SK-N-SH (cell line): Measurements from ENCODE around the gene CLN6. TPM values are rescaled to one million over a fixed set of nuclear protein-coding genes. Genes with fewer than 3 reads are reported as not detected.
A peak's percentile ranks its signal among the peaks of the same experiment; 100 is the strongest.

Experiments used
- CTCF ChIA-PET: fragments of 300-600, 350-600 bp; formaldehyde crosslinking; extraction: SDS; loops from one replicate; lab custom pipeline; 2021; lab: Yijun Ruan, JAX
- POLR2A ChIA-PET: fragments of 350-600 bp; sonication (Branson Sonifier 250); formaldehyde crosslinking; extraction: SDS; loops from one replicate; lab custom pipeline; 2020; ENCODE audit warnings: antibody characterized with exemption, inconsistent platforms; lab: Yijun Ruan, JAX
- DNase-seq: peaks from one replicate; pipeline ENCODE4 v3.0.0; 2012
- H2AFZ ChIP-seq: fragments of 200-600 bp; sonication (generic); 2 replicates; pipeline ENCODE4 v1.8.1; 2016; ENCODE audit warnings: antibody characterized with exemption, mild to moderate bottlenecking, low read depth
- H3F3A ChIP-seq: fragments of 200-600 bp; sonication (generic); replicated peaks from 2 replicates; pipeline ENCODE3; 2016; ENCODE audit warnings: antibody characterized with exemption, mild to moderate bottlenecking; ENCODE audit not compliant: insufficient read depth
- H3K27ac ChIP-seq, 2 experiments: fragments of 200-500 bp in 1 of 2; fragments of 200-600 bp in 1 of 2; sonication (Bioruptor generic) in 1 of 2; sonication (generic), shearing (Covaris generic) in 1 of 2; 2 replicates each; pipeline versions ENCODE4 v1.5.1 to v1.6.1; 2014 to 2016; ENCODE audit warnings: low read depth in 2 of 2, inconsistent platforms in 1 of 2, low read length in 1 of 2, mild to moderate bottlenecking in 1 of 2, mixed read lengths in 1 of 2
- H3K27me3 ChIP-seq: fragments of 200-600 bp; sonication (generic), shearing (Covaris generic); 2 replicates; pipeline ENCODE4 v1.6.1; 2016; ENCODE audit warnings: mixed run types; ENCODE audit not compliant: insufficient read depth
- H3K36me3 ChIP-seq, 2 experiments: fragments of 200-500 bp in 1 of 2; fragments of 200-600 bp in 1 of 2; sonication (Bioruptor generic) in 1 of 2; sonication (generic) in 1 of 2; replicated peaks in 1 of 2; 2 replicates each; pipeline versions ENCODE3 to v1.5.1; 2014 to 2016; ENCODE audit warnings: low read length in 1 of 2, mild to moderate bottlenecking in 1 of 2; ENCODE audit not compliant: insufficient read depth in 2 of 2, control insufficient read depth in 1 of 2
- H3K4me1 ChIP-seq, 2 experiments: fragments of 200-500 bp in 1 of 2; fragments of 200-600 bp in 1 of 2; sonication (Bioruptor generic) in 1 of 2; sonication (generic), shearing (Covaris generic) in 1 of 2; 2 replicates each; pipeline versions ENCODE4 v1.5.1 to v1.6.1; 2014 to 2016; ENCODE audit warnings: low read depth in 1 of 2, low read length in 1 of 2, mixed run types in 1 of 2; ENCODE audit not compliant: insufficient read depth in 2 of 2, control insufficient read depth in 1 of 2
- H3K4me2 ChIP-seq: fragments of 200-600 bp; sonication (generic), shearing (Covaris generic); 2 replicates; pipeline ENCODE4 v1.6.1; 2017; ENCODE audit warnings: mixed run types
- H3K4me3 ChIP-seq, 2 experiments: fragments of 200-500 bp in 1 of 2; fragments of 200-600 bp in 1 of 2; sonication (Bioruptor generic) in 1 of 2; sonication (generic), shearing (Covaris generic) in 1 of 2; 2 replicates each; pipeline versions ENCODE4 v1.5.1 to v1.8.1; 2014 to 2016; ENCODE audit warnings: low read depth in 2 of 2, inconsistent platforms in 1 of 2, low read length in 1 of 2, mild to moderate bottlenecking in 1 of 2, mixed read lengths in 1 of 2, moderate library complexity in 1 of 2
- H3K79me2 ChIP-seq: fragments of 200-600 bp; sonication (generic); 2 replicates; pipeline ENCODE4 v1.8.1; 2017; ENCODE audit warnings: mild to moderate bottlenecking; ENCODE audit not compliant: insufficient read depth
- H3K9ac ChIP-seq: fragments of 200-600 bp; sonication (generic); 2 replicates; pipeline ENCODE4 v1.6.1; 2017; ENCODE audit warnings: mixed run types
- H3K9me2 ChIP-seq: fragments of 200-600 bp; sonication (generic); 2 replicates; pipeline ENCODE4 v1.6.1; 2017; ENCODE audit warnings: mixed run types
- H3K9me3 ChIP-seq: fragments of 200-600 bp; sonication (generic); 2 replicates; pipeline ENCODE4 v1.6.1; 2017; ENCODE audit warnings: mixed run types, mild to moderate bottlenecking, moderate library complexity
- H4K20me1 ChIP-seq: fragments of 200-600 bp; sonication (generic); 2 replicates; pipeline ENCODE4 v1.6.1; 2017; ENCODE audit warnings: mild to moderate bottlenecking, mixed run types; ENCODE audit not compliant: insufficient read depth
- ELF1 ChIP-seq: IDR thresholded peaks from 2 replicates; pipeline ENCODE4 v1.4.0; 2012
- EP300 ChIP-seq, 2 experiments: IDR thresholded peaks; 2 replicates each; pipeline versions ENCODE4 v1.4.0 to v1.6.1; 2012; ENCODE audit warnings: borderline replicate concordance in 1 of 2, low read depth in 1 of 2, low read length in 1 of 2
- EZH2phosphoT487 ChIP-seq: fragments of 200-600 bp; sonication (generic); IDR thresholded peaks from 2 replicates; pipeline ENCODE4 v1.6.1; 2017; ENCODE audit warnings: low read depth, mixed run types, mild to moderate bottlenecking, antibody characterized with exemption, moderate library complexity, borderline replicate concordance
- FOXJ3 ChIP-seq: sonication (generic); formaldehyde crosslinking; IDR thresholded peaks from 2 replicates; pipeline ENCODE4 v1.5.1; 2020; ENCODE audit warnings: mild to moderate bottlenecking, missing genetic modification reagents
- FOXM1 ChIP-seq: IDR thresholded peaks from 2 replicates; pipeline ENCODE4 v1.4.0; 2012; ENCODE audit warnings: low read depth, mild to moderate bottlenecking
- GABPA ChIP-seq: IDR thresholded peaks from 2 replicates; pipeline ENCODE4 v1.4.0; 2012; ENCODE audit warnings: low read depth, mild to moderate bottlenecking
- MXI1 ChIP-seq: IDR thresholded peaks from 2 replicates; pipeline ENCODE4 v1.6.1; 2012; ENCODE audit warnings: mild to moderate bottlenecking, low read depth, low read length, improper control_type of control experiment
- NFIC ChIP-seq: IDR thresholded peaks from 2 replicates; pipeline ENCODE4 v1.4.0; 2012; ENCODE audit warnings: borderline replicate concordance
- NRF1 ChIP-seq: IDR thresholded peaks from 2 replicates; pipeline ENCODE4 v1.6.1; 2012; ENCODE audit warnings: low read depth, mild to moderate bottlenecking, low read length
- POLR2AphosphoS5 ChIP-seq: IDR thresholded peaks from 2 replicates; pipeline ENCODE4 v1.6.1; 2012; ENCODE audit warnings: low read depth, low read length
- RAD21 ChIP-seq: IDR thresholded peaks from 2 replicates; pipeline ENCODE4 v1.6.1; 2012; ENCODE audit warnings: mild to moderate bottlenecking, low read length
- RCOR1 ChIP-seq: fragments of 150-350 bp; IDR thresholded peaks from 2 replicates; pipeline ENCODE4 v1.6.1; 2017; ENCODE audit warnings: antibody characterized with exemption, low read length
- RFX5 ChIP-seq: IDR thresholded peaks from 2 replicates; pipeline ENCODE4 v1.6.1; 2012; ENCODE audit warnings: mild to moderate bottlenecking, improper control_type of control experiment, low read length
- RXRA ChIP-seq: IDR thresholded peaks from 2 replicates; pipeline ENCODE4 v1.4.0; 2012; ENCODE audit warnings: low read depth, mild to moderate bottlenecking, borderline replicate concordance
- SIN3A ChIP-seq: IDR thresholded peaks from 2 replicates; pipeline ENCODE4 v1.6.1; 2012; ENCODE audit warnings: low read depth, mild to moderate bottlenecking, low read length, moderate library complexity, borderline replicate concordance
- TAF1 ChIP-seq: IDR thresholded peaks from 2 replicates; pipeline ENCODE4 v1.6.1; 2012; ENCODE audit warnings: low read depth, mild to moderate bottlenecking, low read length, moderate library complexity, borderline replicate concordance
- TEAD4 ChIP-seq: IDR thresholded peaks from 2 replicates; pipeline ENCODE4 v1.4.0; 2012; ENCODE audit warnings: mild to moderate bottlenecking, borderline replicate concordance; ENCODE audit not compliant: insufficient read depth
- WGBS: methylation state at CpG from one replicate; pipeline ENCODE4 v1.1.6; 2017; ENCODE audit warnings: low lambda C conversion rate; 5-methylcytosine and 5-hydroxymethylcytosine counted together
- polyA plus RNA-seq, 3 experiments: library from polyadenylated mRNA; depleted of rRNA; stranded (reverse); fragments of >200 nt; gene quantifications; 2 replicates each; pipeline ENCODE4 v1.2.3, GENCODE V29; 2012
- TF ChIP-seq, protein P1 (sequence below): IDR thresholded peaks from 2 replicates; pipeline ENCODE4 v1.6.1; 2012; ENCODE audit warnings: mild to moderate bottlenecking, low read depth, low read length, moderate library complexity
- TF ChIP-seq, protein P2 (sequence below): fragments of 150-350 bp; IDR thresholded peaks from 2 replicates; pipeline ENCODE4 v1.6.1; 2017; ENCODE audit warnings: antibody characterized with exemption, low read length, low read depth, borderline replicate concordance
- TF ChIP-seq, protein P3 (sequence below): IDR thresholded peaks from 2 replicates; pipeline ENCODE4; 2012
- TF ChIP-seq, protein P4 (sequence below): IDR thresholded peaks from 2 replicates; pipeline ENCODE4 v1.4.0; 2012; ENCODE audit warnings: low read depth, borderline replicate concordance
- TF ChIP-seq, protein P5 (sequence below): fragments of 150-350 bp; IDR thresholded peaks from 2 replicates; pipeline ENCODE4 v1.6.1; 2016; ENCODE audit warnings: mild to moderate bottlenecking, low read depth, low read length
- TF ChIP-seq, protein P6 (sequence below): IDR thresholded peaks from 2 replicates; pipeline ENCODE4 v1.4.0; 2012; ENCODE audit warnings: low read depth, borderline replicate concordance
- TF ChIP-seq, protein P7 (sequence below): IDR thresholded peaks from 2 replicates; pipeline ENCODE4 v1.4.0; 2012; ENCODE audit warnings: low read depth

CLN6 gene
- polyA plus RNA-seq, 1 of the 3 experiments (the other 2 are of a cell fraction) = 27.5 TPM

DNA sequence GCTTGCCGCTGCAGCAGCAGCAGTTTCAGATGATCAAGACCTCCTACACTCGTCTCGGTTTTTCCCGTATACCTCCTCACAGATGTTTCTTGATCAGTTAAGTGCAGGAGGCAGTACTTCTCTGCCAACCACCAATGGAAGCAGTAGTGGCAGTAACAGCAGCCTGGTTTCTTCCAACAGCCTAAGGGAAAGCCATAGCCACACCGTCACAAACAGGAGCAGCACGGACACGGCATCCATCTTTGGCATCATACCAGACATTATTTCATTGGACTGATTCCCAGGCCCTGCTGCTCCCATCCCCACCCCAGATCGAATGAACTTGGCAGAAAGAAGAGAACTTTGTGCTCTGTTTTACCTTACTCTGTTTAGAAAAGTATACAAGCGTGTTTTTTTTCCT, 42.0 kb downstream of the CLN6 start:
- Histone ChIP-seq H3K27me3 (no peaks in the 10 kb centered on the region), H3F3A (peaks cover 33% of the 10 kb centered on the region), H3K36me3 (peaks cover 46 to 48% of the 10 kb centered on the region in 2 experiments), H3K79me2 (no peaks in the 10 kb centered on the region; the same call in 1 of the 2 replicates), H3K4me3 (peak overlapping the region; percentile 30 to 33; a peak in 3 of 4 replicates), H3K9me3 (no peaks in the 10 kb centered on the region), H4K20me1 (no peaks in the 10 kb centered on the region), H2AFZ (no peak overlapping the region), H3K9me2 (no peaks in the 10 kb centered on the region), H3K4me2 (peak overlapping the region; percentile 67), H3K27ac (peak overlapping the region; percentile 72 to 94), H3K4me1 (peaks cover 20 to 24% of the 10 kb centered on the region in 2 experiments), H3K9ac (peak overlapping the region; percentile 30; the same call in 1 of the 2 replicates)
- DNase-seq = peak; percentile 74
- WGBS = 14% methylated on average over 9 of the region's 9 CpGs
- CTCF ChIA-PET = interaction anchor here (1.3 kb wide), 1 partner anchor 14 kb away, joined by 3 read pairs; no protein-coding TSS in a partner anchor
- POLR2A ChIA-PET = no interaction called here
- TF ChIP-seq, protein P1, sequence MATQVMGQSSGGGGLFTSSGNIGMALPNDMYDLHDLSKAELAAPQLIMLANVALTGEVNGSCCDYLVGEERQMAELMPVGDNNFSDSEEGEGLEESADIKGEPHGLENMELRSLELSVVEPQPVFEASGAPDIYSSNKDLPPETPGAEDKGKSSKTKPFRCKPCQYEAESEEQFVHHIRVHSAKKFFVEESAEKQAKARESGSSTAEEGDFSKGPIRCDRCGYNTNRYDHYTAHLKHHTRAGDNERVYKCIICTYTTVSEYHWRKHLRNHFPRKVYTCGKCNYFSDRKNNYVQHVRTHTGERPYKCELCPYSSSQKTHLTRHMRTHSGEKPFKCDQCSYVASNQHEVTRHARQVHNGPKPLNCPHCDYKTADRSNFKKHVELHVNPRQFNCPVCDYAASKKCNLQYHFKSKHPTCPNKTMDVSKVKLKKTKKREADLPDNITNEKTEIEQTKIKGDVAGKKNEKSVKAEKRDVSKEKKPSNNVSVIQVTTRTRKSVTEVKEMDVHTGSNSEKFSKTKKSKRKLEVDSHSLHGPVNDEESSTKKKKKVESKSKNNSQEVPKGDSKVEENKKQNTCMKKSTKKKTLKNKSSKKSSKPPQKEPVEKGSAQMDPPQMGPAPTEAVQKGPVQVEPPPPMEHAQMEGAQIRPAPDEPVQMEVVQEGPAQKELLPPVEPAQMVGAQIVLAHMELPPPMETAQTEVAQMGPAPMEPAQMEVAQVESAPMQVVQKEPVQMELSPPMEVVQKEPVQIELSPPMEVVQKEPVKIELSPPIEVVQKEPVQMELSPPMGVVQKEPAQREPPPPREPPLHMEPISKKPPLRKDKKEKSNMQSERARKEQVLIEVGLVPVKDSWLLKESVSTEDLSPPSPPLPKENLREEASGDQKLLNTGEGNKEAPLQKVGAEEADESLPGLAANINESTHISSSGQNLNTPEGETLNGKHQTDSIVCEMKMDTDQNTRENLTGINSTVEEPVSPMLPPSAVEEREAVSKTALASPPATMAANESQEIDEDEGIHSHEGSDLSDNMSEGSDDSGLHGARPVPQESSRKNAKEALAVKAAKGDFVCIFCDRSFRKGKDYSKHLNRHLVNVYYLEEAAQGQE = no peak
- TF ChIP-seq, protein P2, sequence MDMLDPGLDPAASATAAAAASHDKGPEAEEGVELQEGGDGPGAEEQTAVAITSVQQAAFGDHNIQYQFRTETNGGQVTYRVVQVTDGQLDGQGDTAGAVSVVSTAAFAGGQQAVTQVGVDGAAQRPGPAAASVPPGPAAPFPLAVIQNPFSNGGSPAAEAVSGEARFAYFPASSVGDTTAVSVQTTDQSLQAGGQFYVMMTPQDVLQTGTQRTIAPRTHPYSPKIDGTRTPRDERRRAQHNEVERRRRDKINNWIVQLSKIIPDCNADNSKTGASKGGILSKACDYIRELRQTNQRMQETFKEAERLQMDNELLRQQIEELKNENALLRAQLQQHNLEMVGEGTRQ = no peak
- TF ChIP-seq, protein P3, sequence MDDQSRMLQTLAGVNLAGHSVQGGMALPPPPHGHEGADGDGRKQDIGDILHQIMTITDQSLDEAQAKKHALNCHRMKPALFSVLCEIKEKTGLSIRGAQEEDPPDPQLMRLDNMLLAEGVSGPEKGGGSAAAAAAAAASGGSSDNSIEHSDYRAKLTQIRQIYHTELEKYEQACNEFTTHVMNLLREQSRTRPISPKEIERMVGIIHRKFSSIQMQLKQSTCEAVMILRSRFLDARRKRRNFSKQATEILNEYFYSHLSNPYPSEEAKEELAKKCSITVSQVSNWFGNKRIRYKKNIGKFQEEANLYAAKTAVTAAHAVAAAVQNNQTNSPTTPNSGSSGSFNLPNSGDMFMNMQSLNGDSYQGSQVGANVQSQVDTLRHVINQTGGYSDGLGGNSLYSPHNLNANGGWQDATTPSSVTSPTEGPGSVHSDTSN = peak; percentile 22; the same call in 1 of the 2 replicates
- TF ChIP-seq ELF1 (no peak), RFX5 (no peak), MXI1 (peak; percentile 67), NRF1 (no peak), EZH2phosphoT487 (no peak), RXRA (no peak), FOXM1 (no peak), FOXJ3 (CRISPR knock-in tag) (no peak), RCOR1 (peak; percentile 82; the same call in 1 of the 2 replicates), TAF1 (peak; percentile 43; the same call in 1 of the 2 replicates), GABPA (no peak), EP300 (IDR thresholded peaks at IDR 0.05; ENCODE audit: borderline replicate concordance in 1 of 2, low read depth in 1 of 2, low read length in 1 of 2) (peak in 1 of 2 experiments; percentile 60; a peak in 1 of 4 replicates), NFIC (peak; percentile 92), RAD21 (no peak), SIN3A (no peak; the same call in 1 of the 2 replicates), POLR2AphosphoS5 (peak; percentile 63), TEAD4 (no peak)
- TF ChIP-seq, protein P4, sequence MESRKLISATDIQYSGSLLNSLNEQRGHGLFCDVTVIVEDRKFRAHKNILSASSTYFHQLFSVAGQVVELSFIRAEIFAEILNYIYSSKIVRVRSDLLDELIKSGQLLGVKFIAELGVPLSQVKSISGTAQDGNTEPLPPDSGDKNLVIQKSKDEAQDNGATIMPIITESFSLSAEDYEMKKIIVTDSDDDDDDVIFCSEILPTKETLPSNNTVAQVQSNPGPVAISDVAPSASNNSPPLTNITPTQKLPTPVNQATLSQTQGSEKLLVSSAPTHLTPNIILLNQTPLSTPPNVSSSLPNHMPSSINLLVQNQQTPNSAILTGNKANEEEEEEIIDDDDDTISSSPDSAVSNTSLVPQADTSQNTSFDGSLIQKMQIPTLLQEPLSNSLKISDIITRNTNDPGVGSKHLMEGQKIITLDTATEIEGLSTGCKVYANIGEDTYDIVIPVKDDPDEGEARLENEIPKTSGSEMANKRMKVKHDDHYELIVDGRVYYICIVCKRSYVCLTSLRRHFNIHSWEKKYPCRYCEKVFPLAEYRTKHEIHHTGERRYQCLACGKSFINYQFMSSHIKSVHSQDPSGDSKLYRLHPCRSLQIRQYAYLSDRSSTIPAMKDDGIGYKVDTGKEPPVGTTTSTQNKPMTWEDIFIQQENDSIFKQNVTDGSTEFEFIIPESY = no peak
- TF ChIP-seq, protein P5, sequence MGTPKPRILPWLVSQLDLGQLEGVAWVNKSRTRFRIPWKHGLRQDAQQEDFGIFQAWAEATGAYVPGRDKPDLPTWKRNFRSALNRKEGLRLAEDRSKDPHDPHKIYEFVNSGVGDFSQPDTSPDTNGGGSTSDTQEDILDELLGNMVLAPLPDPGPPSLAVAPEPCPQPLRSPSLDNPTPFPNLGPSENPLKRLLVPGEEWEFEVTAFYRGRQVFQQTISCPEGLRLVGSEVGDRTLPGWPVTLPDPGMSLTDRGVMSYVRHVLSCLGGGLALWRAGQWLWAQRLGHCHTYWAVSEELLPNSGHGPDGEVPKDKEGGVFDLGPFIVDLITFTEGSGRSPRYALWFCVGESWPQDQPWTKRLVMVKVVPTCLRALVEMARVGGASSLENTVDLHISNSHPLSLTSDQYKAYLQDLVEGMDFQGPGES = no peak
- TF ChIP-seq, protein P6, sequence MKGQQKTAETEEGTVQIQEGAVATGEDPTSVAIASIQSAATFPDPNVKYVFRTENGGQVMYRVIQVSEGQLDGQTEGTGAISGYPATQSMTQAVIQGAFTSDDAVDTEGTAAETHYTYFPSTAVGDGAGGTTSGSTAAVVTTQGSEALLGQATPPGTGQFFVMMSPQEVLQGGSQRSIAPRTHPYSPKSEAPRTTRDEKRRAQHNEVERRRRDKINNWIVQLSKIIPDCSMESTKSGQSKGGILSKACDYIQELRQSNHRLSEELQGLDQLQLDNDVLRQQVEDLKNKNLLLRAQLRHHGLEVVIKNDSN = no peak
- TF ChIP-seq, protein P7, sequence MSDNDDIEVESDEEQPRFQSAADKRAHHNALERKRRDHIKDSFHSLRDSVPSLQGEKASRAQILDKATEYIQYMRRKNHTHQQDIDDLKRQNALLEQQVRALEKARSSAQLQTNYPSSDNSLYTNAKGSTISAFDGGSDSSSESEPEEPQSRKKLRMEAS = 0 out of 2 replicates have a peak, but pooled peaks have one; percentile 18
